ENCODE measurements around the gene C12orf60.
A peak's percentile ranks its signal among the peaks of the same experiment; 100 is the strongest.

Gene C12orf60

DNA sequence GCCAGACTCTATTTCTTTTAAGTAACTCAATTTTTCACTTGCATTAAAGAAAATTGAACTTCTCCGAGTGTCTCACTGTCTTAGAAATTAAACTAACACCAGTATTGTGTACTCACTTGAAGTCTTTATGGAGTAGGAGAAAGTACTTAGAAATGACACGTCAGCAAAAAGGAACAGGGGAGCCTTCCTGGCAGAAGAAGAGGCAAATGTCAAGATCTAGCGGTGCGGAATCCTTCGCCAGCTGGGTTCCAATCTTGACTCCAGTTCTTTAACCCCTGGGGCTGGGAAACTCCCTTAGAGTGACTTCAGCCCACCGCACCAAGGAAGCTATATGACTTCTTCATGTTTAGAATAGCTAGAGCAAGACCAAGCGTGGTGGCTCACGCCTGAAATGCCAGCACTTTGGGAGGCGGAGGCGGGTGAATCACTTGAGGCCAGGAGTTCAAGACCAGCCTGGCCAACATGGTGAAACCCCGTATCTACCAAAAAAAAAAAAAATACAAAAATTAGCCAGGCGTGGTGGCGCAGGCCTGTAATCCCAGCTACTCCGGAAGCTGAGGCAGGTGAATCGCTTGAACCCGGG lies 34.6 kb upstream of the C12orf60 start:
- peak overlapping the region; percentile 88 for H3K4me3 ChIP-seq (ENCODE audit: low read depth, low read length)
- TF ChIP-seq CTCF (IDR thresholded peaks at IDR 0.05; ENCODE audit: low read depth, low read length, missing control alignments) = no peak
- in situ Hi-C loops (cut with HindIII; ENCODE audit: low sequenced_read_pairs) = no loop called here
- no peak for DNase-seq (ENCODE audit: low read depth)

GRCh38 chr12:14769466-14769968 lies 34.0 kb upstream of the C12orf60 start:
- H3K4me3 ChIP-seq (ENCODE audit: low read depth, low read length) = peak overlapping the region; percentile 88
- TF ChIP-seq CTCF (IDR thresholded peaks at IDR 0.05; ENCODE audit: low read depth, low read length, missing control alignments) = no peak
- DNase-seq (ENCODE audit: low read depth) = no peak
- in situ Hi-C loops (cut with HindIII; ENCODE audit: low sequenced_read_pairs) = no loop called here

- DNase-seq (ENCODE audit: low read depth) = no peak
- in situ Hi-C loops (cut with HindIII; ENCODE audit: low sequenced_read_pairs) = no loop called here
- TF ChIP-seq CTCF (IDR thresholded peaks at IDR 0.05; ENCODE audit: low read depth, low read length, missing control alignments) = peak; percentile 71
- peak overlapping the region; percentile 88 for H3K4me3 ChIP-seq (ENCODE audit: low read depth, low read length)
These were observed 33.4 kb upstream of the C12orf60 start for GRCh38 chr12:14769969-14770495.

DNA sequence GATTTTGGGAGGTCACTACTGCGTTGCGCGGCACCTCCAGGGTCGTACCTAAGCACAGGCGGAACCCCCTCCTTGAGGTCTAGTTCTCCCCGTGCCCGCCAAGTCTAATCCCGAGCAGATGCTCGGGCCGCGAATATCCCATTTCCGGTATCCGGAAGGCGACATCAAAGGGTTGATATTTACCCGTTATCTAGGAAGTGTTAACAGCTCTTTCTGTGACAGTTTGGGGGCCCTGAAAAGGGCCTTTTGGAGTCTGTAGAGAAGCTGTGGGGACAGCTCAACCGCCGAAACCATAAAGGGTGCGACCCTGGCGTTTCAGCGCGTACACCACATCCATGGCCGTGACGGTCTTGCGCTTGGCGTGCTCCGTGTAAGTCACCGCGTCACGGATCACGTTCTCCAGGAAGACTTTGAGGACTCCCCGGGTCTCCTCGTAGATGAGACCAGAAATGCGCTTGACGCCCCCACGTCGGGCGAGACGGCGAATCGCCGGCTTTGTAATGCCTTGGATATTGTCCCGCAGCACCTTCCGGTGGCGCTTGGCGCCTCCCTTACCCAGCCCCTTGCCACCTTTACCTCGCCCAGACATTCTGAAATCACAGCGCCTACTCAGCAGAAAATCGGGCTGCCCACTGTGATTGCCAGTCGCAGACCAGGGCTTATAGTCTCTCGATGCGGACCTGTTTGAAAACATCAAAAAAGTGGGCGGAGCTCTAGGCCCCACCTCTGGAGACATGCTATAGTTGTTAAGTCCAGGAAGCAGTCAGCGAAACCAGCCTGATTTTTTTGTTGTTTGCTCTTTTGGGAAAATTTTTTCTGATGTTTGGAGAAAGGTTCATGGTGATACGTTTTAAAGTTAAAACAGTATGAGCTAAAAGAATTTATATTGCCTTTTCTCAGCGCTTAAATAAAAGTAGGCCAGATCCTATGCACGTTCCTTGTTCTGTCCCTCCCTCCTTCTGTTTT lies 32.7 kb upstream of the C12orf60 start:
- DNase-seq (ENCODE audit: low read depth) = peak; percentile 78
- H3K4me3 ChIP-seq (ENCODE audit: low read depth, low read length) = peak overlapping the region; percentile 88
- no peak for TF ChIP-seq CTCF (IDR thresholded peaks at IDR 0.05; ENCODE audit: low read depth, low read length, missing control alignments)
- in situ Hi-C loops (cut with HindIII; ENCODE audit: low sequenced_read_pairs) = no loop called here

GRCh38 chr12:14771651-14772137 lies 31.8 kb upstream of the C12orf60 start:
- DNase-seq (ENCODE audit: low read depth) = no peak
- no peak for TF ChIP-seq CTCF (IDR thresholded peaks at IDR 0.05; ENCODE audit: low read depth, low read length, missing control alignments)
- H3K4me3 ChIP-seq (ENCODE audit: low read depth, low read length) = no peak overlapping the region
- in situ Hi-C loops (cut with HindIII; ENCODE audit: low sequenced_read_pairs) = no loop called here

- no peak for TF ChIP-seq CTCF (IDR thresholded peaks at IDR 0.05; ENCODE audit: low read depth, low read length, missing control alignments)
- no peak overlapping the region for H3K4me3 ChIP-seq (ENCODE audit: low read depth, low read length)
These were observed 30.5 kb upstream of the C12orf60 start for GRCh38 chr12:14772946-14773345.

More at GRCh38 chr12:14772946-14773345, 30.5 kb upstream of the C12orf60 start:
- in situ Hi-C loops (cut with HindIII; ENCODE audit: low sequenced_read_pairs) = no loop called here
- no peak for DNase-seq (ENCODE audit: low read depth)

Data from astrocyte of the cerebellum (primary cell).